ENCODE results near the gene IQCM.
A peak's percentile ranks its signal among the peaks of the same experiment; 100 is the strongest.

The IQCM gene

DNA sequence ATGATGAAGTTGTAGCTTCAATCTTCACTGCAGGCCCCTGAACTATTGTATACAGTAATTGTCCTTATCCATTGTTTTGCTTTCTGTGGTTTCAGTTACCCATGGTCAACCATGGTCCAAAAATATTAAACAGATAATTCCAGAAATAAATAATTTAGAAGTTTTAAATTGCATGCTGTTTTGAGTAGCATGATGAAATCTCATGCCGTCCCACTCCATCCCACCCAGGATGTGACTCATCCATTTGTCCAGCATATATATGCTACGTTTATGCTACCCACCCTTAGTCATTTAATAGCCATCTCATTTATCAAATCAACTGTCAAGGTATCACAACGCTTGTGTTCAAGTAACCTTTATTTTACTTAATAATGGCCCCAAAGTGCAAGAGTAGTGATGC, 34.5 kb downstream of the IQCM start:
- no peak for DNase-seq (ENCODE audit: low read depth)

DNA sequence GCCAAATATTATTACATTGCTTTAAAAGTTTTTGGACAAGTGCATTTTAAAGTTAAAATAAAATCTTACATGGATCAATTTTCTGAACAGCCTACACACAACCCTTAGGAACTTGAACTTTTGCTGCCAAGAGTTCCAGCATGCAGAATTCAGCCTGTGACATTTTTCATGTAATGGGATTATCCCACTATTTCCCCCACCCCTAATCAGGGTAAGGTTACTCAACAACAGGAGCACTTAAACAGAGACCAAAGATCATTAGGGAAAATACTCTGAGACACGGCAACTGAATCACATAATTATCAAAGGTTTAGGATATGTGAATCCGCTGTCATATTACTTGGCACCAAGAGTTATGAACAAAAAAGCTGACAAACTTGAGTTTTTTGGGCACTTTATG, 47.2 kb downstream of the IQCM start:
- no peak for DNase-seq (ENCODE audit: low read depth)

DNA sequence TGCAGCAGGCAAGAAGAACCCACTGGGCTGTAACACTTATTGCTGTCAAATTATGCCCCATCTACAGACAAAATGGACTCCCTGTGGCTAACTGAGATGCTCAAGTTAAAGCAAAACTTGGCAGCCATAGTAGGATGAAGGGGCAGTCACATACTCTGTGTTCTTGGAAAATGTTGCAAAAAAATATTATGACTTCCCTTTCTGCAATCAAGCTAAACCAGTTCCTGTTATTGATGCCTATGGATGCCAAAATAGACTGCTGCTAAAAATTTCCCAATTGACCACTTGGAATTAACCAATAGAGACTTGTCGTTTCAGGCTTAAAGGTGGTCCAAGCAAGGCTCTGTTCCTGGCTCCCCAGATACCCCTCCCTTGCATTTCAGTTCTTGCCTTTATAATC, 49.5 kb downstream of the IQCM start:
- DNase-seq (ENCODE audit: low read depth) = no peak

DNA sequence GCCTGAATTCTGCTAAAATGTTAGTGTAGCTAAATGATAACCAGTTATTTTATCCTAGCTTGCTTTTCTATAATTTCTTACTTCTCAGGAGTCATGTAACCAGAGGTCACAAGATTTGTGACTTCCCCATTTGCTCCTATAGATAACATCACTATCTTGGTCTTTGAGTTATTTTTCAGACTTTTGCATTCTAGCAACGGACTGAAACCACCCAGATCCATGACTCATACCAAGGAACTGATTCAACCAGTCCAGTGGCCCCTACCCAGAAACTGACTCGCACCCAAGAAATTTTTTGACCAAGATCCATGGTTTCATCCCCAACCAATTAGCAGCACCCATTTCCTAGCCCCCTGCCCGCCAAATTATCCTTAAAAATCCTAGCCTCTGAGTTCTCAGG, 50.0 kb downstream of the IQCM start:
- DNase-seq (ENCODE audit: low read depth) = peak; percentile 5

DNA sequence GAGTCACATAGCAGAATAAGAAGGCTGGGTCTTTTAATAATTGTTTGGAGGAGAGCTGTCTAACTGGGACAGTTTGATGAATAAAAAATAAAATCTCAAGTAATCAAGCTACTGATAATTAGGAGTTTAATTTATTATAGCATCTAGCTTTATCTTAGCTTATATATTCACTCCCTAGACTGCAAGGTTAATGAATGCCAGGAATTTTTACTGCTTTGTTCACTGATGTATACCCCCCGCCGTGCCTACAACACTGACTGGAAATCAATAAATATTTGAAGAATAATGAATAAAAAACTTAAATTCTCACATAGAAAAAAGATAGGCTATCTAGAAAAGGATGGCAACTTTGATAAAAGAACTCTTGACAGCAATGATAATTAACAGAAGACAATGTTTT, 59.7 kb downstream of the IQCM start:
- no peak for DNase-seq (ENCODE audit: low read depth)

DNA sequence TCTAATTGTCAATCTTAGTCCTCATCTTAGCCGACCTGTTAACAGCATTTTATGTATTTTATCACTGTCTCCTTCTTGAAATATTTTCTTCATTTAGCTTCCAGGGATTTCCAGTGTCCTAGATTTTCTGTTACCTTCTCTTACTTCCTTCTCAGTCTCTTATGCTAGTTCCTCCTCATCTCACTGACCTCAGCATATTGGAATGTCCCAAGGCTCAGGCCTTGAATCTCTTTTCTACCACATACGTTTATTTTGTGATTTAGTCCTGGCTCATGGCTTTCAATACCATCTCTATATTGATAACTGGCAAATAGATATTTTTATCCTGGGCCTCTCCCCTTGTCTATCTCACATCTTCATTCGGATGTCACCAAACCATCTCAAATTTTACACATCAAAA, 61.1 kb downstream of the IQCM start:
- no peak for DNase-seq (ENCODE audit: low read depth)

DNA sequence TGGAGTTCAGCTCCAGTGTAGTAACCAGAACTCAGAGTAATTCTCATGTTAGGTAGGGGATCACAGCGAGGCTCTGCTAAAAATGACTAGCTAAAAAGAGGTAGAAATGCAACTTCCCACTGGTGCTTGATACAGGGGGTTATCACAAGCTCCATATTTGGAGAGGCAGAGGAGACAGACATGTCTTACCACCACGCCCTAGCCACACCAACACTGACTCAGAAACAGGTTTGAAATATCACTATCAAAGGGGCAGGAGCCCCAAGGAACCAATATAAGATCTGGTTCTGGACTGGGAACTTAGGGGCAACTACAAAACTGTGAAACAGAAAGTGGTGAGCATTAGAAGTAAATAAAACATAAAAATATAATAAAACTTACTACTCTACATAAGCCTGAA, 62.9 kb downstream of the IQCM start:
- no peak for DNase-seq (ENCODE audit: low read depth)

DNA sequence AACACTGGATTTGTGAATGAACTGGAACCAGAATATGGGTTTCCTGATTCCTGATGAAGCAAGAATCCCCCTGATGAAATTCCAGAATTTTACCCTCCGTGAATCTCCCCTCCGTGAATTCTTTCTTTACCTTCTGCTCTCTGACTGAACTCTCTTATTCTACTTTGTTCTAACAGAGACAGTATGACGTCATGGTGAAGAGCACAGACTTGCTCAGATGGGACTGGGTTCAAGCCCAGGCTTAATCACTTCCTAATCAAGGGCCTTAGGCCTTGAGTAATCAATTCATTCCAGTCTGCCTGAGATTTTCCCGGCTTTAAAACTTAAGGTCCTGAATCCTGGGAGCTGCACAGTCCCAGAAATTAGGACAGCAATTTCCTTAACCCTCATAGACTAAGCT, 64.5 kb downstream of the IQCM start:
- no peak for DNase-seq (ENCODE audit: low read depth)

DNA sequence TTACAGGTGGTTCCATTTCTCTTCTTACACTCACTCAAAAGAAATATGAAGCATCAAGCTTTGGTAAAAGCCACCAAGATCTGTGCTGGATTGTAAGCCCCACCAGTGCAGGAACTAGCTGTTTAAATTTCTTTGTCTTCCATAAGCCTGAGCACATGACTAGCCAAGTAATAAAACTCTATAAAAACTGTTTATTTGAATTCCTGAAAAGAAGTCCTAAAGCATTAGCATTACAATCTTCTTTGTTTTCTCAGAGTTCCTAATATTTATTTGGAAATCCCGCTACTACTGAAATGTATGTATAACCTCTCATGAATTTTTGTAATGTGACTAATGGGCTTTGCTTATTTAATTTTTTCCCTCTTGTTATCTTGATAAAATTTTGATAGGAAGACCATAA, 65.9 kb downstream of the IQCM start:
- no peak for DNase-seq (ENCODE audit: low read depth)

DNA sequence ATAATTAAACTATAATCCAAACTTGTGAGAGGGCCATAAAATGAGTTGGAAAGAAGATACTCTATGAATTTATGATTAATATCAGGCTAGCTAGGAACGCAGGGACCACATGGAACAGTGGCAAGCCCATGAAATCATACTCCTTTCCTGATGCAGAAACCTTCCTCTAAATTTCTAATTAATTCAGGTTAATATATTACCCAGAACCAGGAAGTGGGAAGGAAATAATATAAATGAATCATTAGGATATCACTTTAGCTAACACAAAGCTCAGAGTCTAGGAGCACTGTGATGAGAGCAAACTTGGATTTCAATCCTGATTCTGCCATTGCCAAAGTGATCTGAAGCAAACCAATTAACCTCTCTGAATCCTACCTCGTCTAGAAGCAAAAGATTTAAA, 68.0 kb downstream of the IQCM start:
- no peak for DNase-seq (ENCODE audit: low read depth)

DNA sequence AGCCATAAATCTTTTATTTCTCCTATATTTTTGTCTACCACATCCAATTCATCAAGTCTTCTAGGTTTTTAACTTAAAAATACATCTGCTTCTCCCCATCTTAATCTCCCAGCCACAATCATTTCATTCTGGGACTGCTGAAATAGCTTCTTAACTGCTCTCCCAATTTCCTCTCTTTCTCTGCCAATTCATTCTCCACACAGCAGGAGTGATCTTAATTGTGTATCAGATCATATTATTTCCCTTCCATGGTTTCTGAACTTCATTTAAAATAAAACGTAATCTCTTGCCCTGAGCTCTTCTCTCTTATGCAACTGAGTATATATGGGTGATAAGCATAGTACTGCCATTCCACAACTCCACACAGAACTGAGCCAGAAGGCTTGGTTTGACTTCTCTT, 69.4 kb downstream of the IQCM start:
- DNase-seq (ENCODE audit: low read depth) = no peak

DNA sequence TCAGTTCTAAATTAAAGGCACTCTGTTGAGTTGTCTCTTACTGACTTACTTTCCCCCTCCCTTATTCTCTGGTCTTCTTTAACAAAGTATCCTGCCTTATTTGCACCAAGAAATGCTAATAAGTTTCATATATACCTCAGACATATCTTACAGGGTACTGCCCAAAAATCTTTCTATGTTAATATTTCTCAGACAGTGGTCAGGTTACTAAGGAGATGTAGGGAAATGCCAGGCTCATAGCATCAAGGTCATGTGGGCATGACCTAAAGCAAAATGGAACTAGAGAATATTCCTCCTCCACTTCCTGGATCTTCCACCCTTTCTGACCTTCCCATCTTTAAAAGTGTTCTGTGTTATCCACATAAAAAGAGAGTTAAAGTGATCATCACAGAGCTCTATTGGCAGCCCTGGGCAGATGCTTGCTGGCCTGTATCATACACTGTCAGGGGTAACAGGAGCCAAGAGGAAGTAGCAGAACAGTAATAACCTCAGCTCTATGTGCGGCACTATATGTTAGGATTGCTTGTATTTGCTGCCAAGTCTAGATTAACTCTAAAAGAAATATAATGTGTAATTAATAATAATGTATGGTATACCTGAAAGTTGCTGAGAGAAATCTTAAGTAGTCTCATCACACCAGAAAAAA, 74.3 kb downstream of the IQCM start:
- DNase-seq (ENCODE audit: low read depth) = no peak

DNA sequence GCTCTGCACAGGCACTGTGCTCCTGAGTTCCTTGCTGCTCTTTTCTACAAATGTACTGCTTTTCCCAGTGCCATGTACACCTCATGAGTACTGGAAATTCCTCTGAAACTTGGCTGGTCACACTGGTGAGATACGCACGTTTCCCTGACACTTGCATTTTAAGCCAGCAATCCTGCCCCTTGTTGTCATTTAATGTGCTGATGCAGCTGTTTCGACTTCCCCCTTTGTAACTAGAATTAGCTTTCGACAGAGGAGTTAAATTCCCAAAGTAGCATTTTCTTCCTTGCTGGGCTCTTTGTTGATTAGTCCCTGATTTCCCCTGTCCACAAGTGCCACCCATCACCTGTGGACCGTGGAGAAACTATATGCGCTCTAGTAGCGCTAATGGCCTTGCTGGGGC, 77.5 kb downstream of the IQCM start:
- no peak for DNase-seq (ENCODE audit: low read depth)

DNA sequence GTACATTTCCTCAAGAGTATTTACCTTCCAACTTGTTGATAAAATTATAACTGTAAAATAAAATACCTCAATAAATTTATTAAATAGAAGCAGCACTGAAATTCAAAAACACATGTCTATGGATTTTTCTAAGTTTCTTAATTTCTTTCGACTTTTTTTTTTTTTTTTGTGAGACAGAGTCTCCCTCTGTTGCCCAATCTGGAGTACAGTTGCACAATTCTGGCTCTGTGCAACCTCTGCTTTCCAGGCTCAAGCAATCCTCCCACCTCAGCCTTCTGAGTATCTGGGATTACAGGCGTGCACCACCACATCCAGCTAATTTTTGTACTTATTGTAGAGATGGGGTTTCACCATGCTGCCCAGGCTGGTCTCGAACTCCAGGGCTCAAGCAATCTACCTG, 79.8 kb downstream of the IQCM start:
- DNase-seq (ENCODE audit: low read depth) = no peak

DNA sequence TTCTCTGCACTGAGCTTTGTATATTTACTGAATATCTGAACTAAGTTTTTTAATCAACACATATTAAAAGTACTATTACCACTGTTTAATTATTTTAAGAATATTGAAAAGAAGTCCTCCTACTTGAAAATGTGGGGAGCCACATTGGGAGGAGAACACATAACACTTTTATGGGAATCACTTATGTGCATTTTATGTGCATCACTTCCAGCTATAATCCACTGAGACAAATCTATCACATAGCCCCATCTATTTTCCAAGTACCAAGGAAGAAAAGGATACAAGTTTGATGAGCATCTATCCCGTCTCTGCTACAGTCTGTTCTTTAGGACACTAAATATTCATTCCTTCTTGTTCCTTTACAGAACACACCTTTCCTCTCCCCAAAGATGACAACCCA, 87.2 kb downstream of the IQCM start:
- DNase-seq (ENCODE audit: low read depth) = no peak

DNA sequence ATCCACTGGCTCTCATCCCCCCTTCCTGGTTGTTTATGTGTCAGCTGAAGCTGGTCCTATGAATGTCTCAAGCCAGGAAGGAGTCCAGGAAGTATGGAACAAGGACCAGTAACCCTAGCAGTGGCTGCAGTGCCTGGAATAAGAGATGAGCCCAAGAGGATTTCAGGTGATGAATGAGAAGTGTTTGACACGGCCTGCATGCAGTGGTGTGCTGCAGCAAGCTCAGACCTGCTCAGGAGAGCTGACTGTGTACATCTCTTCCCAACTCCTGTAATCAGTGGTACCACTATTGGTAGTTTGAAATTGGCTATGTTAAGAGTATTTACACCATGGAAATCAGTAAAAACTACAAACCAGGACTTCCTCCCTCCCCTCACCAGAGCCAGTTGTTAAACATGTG, 88.0 kb downstream of the IQCM start:
- no peak for DNase-seq (ENCODE audit: low read depth)

DNA sequence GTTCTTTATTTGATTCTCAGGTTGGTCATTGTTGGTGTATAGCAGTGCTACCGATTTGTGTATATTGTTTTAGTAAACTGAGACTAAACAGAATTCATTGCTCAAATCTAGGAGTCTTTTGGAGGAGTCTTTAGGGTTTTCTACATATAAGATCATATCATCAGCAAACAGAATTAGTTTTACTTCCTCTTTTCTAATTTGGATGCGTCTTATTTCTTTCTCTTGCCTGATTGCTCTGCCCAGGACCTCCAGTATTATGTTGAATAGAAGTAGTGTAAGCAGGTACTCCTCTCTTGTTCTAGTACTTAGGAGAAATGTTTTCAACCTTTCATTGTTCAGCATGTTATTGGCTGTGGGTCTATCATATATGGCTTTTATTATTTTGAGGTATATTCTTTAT, 92.6 kb downstream of the IQCM start:
- no peak for DNase-seq (ENCODE audit: low read depth)

DNA sequence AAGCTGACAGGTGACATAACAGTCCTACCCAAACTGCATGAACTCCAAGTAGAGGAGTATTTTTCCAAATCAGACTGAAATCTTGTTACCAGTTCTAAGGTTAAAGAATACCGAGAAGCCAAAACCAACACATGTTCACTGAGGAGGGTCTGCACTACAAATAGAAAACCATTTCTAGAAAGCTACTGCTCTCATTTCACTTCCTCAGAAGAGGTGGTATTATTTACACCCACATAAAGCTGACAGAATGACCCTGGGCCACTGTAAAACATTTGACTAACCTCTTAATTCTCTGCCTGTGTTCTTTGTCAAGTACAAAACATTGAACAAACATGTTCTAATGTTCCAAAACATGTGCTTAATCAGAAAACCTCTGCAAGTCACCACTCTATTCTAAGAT, 95.8 kb downstream of the IQCM start:
- DNase-seq (ENCODE audit: low read depth) = no peak

DNA sequence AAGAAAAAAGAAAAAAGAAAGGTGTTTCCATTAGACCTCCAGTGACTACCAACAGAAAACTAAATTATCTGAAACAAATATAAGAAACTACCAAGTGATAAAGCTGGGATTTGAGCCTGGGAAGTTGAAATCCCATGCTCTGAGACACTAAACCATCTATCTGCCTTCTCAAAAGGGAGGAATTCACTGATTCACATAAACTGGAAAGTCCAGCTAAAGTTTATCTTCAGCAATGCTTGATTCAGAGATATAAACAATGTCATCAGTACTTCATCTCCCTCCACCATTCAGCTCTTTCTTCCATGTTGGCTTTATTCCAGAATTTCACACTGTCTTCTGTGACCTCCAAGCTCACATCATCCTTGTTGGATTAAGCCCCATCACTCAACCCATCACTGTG, 96.3 kb downstream of the IQCM start:
- DNase-seq (ENCODE audit: low read depth) = no peak

DNA sequence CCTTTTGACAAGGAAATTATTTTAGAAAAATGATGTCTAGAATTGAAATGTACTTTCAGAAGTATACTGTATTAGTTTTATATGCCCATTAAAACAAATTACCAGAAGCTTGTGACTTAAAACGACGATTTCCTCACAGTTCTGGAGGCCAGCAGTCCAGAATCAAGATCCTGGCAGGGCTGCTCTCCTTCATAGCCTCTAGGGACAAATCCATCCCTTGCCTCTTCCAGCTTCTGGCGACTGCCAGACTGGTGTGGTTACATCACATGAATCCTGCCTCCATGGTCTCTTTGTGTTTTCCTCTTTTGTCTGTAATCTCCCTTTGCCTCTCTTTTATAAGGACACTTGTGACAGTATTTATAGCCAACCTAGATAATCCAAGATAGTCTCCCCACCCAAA, 97.1 kb downstream of the IQCM start:
- DNase-seq (ENCODE audit: low read depth) = no peak

DNA sequence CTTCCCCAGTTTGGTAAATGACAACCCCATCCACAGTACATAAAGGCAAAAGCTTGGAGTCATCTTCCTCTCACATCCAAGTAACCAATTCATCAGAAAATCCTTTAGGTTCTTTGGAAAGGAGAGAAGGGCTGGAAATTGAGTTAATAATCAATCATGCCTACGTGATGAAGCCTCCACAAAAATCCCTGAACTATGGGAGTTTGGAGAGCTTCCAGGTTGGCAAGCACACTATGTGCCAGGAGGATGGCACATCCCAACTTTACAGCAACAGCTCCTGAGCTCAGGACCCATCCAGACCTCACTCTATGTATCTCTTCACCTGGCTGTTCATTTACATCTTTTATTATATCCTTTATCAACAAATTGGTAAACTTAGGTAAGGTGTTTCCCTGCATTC, 98.9 kb downstream of the IQCM start:
- DNase-seq (ENCODE audit: low read depth) = no peak

DNA sequence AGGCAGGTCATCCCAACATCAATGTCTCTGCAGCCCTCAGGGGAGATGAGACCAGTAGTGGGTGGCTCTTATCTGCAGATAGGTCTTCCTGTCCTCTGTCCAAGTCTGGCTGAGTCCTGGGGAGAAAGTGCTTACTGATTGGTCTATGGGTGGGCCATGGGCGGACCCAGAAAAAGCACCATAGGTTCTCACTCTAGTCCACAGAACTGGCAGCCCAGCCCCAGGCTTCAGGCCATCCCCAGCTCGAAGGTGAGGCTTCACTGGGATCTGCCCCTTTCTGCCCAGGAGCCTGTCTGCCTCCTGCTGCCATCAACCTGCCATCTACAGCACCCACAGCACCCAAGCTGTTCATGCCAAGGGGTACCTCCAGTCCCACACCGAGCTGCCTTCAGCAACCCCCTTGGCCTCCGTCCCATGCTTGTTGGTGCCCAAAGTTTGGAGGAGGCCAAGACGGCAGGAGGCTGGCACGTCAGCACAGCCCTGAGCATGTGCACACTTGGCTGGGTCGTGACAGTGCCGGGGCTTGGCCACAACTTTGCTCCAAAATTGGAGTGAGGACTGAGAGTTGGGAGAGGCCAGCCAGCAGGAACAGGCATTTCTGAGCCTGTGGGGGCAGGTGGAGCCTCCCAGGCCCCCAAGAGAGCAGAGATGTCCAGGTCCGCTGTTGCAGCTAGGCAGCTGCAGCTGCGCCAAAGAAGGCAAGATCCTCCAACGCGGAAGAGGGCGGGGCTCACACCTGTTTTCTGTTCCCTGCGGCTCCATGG, 99.6 kb downstream of the IQCM start:
- no peak for DNase-seq (ENCODE audit: low read depth)

DNA sequence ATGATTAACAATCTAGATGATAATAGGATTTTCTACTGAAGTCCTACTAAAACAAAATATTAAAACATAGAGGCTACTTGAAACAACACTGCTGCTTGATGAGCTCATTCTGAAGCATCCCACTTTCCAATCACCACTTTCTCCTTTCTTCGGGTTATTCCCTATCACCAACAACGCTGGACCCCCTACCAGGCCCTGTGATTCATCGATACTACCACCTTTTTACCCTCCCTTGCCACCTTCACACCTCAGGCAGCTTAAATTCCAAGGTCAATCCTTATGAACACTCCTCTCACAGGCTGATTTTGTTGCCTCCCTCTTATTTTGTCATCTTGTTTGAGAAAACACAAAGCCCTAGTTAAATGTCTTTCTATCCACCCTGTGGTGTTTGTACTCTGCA, 102.6 kb downstream of the IQCM start:
- DNase-seq (ENCODE audit: low read depth) = no peak

Data from CMK (cell line).